ENCODE results near the gene ZDHHC11.
"Not testable (repeated sequence)": the region's sequence is repeated elsewhere in the genome, so short reads cannot be mapped to it uniquely, and the experiment has no call there.

The ZDHHC11 gene

DNA sequence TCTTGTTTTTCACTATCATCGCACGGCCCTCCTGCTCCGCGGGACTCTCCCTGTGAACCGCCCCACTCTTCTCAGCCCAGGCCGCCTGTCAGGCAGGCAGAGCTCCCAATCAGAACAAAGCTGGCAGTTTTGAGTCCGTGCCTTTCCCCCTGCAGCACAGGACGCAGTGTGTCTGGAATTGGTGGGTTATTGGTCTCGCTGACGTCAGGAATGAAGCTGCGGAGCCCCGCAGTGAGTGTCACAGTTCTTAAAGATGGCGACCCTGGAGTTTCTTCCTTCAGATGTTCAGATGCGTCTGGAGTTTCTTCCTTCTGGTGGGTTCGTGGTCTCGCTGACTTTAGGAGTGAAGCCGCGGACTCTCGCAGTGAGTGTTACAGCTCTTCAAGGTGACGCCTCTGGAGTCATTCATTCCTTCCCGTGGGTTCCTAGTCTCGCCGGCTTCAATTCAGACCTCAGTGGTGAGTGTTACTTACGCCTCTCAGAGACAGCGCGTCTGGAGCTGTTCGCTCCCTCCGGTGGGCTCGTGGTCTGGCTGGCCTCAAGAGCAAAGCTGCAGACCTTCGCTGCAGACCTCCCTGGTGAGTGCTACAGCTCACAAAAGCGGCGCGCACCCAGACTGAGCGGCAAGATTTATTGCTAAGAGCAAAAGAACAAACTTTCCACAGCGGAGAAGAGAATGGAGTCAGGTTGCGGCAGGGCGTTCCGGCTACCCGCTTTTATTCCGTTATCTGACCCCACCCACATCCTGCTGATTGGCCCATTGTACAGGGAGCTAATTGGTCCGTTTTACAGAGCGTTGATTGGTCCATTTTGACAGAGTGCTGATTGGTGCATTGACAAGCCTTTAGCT is 73.7 kb downstream of the ZDHHC11 start:
- DNase-seq (ENCODE audit: low read depth, low spot score): peak; percentile 87

DNA sequence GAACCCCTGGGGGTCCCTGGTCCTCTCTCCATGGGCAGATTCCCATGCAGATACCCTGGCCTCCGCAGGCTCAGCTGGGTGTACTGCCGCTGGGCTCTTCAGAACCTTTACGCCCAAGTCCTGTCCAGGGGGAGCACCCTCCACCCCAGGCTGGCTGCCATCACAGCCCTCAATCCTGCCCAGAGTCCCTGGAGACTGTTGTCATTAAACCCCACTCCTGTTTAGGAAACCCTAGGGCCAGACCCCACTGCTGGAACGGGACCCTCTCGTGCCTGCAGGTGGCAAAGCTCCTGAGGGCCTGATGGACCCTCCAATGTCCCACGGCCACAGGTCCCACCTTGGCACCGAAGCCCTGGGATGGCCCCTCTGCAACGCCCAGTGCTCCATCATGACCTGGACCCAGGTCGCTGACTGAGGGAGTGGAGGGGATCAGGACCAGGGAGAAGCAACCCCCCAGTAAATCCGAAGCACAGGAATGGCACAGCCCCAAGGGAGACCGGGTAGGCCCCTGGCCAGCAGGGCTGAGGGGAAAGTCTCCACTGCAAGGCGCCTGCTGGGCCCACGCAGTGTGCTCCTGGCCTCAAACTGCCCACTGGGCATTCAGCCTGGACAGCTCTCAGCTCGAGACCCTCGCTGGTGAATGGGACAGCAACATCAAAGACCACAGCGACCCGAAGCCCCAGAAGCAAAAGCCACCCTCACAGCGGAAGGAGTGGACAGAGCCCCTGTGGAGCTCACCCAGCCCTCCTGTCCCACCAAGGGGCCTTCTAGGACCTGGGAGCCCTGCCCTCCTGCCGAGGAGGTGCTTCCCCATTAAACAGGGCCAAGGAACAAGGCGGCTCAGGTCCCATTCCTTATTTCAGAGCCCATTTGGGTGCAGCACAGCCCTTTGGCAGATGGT is 74.6 kb downstream of the ZDHHC11 start:
- peak; percentile 2 for DNase-seq (ENCODE audit: low read depth, low spot score)

DNA sequence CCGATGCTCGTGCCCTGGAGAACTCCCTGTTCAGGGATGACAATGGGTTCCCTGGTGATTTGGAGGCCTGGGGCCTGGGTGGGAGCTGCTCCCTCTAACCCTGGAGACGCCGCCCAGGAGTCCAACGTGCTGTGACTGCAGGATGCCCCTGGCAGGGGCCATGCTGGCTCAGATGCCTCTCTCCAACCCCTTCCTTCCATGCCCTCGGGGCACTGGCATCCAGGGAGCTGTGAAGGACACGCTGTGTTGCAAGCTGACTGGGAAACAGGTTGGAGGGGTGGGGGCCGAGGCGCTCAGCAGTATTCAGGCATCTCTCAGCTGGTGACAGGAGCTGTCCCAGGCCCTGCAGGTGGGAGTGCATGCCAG is 75.2 kb downstream of the ZDHHC11 start:
- DNase-seq (ENCODE audit: low read depth, low spot score): peak; percentile 10

DNA sequence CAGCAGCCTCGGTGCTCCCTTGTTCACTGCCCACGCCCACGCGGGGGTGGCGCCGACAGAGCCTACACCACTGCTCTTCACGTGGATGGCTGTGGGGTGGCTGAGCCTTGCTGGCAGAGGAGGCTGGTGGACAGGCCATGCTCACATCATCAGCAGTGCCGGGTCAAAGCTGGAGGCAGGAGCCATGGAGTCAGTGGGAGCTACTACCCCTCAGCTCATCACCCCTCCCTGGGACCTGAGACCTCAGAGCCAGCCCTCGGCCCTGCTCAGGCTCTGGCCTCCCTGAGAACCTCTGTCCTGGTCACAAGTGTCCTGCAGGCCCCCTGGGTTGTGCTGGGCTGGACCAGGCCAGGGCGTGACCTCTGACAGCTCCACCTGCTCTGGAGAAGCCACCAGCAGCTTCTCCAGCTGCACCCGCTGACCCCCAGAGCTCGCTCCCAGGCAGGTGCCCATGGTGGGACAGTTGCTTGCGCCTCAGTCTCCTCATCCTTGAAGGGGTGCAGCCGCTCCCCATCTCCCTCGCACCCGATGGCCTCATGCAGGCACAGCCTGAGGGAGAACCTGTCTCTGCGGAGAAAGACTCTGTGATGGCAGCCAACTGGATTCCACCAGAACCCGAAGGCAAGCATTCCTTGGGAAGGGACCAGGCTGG is 75.8 kb downstream of the ZDHHC11 start:
- DNase-seq (ENCODE audit: low read depth, low spot score): peak; percentile 1

DNA sequence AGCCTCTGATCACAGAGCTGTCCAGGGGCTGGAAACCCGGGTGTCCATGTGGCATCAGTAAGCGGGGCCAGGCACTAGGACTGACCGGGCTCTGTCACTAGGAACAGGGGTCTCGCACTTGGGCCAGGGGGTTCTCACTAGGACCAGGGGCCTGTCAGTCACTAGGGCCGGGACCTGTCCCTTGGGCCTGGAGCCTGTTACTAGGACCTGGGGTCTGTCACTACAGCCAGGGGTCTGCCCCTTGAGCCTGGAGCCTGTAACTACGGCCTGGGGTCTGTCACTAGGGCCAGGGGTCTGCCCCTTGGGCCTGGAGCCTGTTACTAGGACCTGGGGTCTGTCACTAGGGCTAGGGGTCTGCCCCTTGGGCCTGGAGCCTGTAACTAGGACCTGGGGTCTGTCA is 76.5 kb downstream of the ZDHHC11 start:
- DNase-seq (ENCODE audit: low read depth, low spot score): peak; percentile 7

DNA sequence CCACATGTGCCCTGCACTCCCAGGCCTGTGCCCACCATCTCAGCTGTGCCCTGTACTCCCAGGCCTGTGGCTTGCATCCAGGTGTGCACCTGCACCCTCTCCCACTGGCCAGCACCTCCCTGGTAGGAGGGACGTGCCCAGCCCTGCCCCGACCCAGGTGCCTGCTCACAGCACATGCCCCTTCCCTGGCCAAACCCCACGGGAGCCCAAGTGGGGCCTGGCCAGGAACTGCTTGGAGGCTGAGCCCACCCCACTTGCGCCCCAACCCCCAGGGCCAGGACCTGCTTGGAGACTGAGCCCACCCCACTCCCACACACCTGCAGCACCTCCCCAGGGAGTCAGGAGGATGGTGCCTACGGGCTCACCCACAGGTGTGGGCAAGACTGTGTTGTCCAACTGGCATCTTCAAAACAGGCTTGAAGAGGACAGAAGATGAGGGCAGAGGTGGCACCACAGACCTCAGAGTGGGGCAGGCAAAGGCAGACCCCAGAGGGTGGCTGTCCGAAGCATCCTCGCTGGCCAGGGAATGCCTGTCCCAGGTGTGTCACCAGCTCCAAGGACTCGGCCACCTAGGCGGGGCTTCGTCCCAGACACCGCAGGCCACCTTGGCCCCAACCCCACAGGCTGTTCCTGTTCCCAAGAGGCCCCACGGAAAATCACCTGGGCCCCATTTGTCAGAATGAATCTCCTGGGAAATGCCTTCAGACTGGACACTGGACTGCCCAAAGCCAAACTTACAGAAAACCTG is 77.1 kb downstream of the ZDHHC11 start:
- peak; percentile 1 for DNase-seq (ENCODE audit: low read depth, low spot score)

DNA sequence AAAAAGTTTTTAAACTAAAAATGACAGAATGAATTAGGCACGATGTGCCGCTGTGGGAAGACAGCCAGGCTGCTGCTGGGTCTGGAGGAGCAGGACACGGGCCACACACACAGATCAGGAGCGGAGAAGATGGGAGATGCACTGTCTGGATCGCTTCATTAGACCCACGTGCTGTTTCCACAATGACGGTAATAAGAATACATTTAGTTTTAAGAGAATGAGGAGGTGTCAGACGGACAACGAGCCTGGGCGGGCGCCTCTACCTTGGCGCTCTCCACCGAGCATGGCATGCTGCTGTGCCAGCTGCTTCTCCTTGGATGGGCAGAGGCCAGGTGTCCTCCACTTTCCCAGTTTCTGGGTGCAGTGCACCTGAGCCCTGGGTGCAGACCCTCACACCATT is 77.9 kb downstream of the ZDHHC11 start:
- DNase-seq (ENCODE audit: low read depth, low spot score): not testable (repeated sequence)

DNA sequence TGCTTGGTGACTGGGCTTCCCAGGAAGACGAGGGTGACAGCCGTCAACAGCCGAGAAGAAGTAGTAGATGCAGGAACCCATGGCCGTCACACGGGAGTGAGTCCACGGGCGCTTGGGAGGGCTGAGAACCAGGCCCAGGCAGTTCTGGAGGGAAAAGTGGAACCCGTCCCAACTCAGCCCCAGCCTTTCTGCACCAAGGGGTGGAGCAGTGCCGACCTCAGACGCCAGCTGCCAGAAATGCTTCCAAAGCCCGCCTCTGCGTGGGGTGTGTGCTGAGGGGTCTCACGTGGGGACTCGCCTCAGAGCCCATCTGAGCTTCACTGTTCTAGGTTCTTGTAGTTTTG is 78.3 kb downstream of the ZDHHC11 start:
- DNase-seq (ENCODE audit: low read depth, low spot score): not testable (repeated sequence)

DNA sequence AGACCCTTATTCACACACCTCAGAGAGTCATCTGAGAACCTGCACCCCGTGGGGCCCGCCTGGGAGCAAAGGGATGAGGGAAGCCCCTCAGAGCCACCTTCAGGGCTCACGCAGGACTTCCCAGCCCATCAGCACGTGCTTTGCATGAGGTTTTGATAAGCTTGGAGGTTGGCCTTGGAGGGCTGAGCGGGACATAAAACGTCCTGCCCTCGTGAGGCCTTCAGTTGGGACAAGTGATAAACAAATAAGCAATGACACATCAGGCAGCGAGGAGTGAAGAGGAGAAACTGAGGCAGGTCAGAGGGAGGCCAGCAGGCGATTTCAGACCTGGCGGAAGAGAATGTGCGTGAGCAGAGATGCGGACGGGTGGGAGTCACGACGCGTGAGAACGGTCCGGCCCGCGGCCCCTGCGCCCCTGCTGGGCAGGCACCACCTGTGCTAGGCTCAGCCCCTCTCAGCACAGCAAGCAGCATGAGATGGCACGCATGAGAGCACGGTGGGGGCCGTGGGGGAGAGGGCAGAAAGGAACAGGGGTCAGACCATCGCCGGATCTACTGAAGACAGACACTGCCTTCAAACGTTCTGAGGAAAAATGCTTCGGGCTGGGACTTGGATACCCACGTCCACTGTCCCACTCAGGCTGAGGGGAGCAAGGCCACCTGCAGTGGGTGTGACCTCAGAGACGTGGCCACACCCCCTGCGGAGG is 78.8 kb downstream of the ZDHHC11 start:
- DNase-seq (ENCODE audit: low read depth, low spot score): not testable (repeated sequence)

DNA sequence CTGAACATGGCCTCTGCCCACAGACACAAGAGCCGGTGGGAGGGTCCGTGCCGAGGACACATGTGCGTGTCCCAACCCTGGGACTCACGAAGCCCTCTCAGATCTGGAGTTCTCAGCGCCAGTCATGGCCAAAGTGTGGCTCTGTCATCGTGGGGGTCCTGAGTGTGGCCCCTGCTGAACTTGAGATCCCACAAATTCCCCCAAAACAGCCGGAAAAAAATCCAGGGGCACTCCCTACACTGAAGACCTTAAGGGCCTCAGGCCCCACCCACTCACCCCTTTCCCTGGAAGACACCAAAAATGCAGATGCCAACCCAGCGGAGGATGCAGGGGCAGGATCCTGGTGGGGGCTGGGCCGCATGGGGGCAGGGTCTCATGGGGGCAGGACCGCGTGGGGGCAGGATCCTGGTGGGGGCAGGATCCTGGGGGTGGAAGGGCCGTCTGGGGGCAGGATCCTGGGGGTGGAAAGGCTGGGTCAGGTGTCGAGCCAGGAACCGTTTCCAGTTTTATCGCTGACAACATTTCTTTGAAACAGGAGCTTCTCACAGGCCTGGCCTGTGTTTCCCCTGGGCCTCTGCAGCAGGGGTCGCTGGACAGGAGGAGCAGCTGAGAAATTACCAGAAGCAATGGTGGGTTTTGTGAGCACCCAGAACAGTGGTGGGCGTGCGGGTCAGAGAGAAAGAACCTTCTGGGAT is 79.6 kb downstream of the ZDHHC11 start:
- DNase-seq (ENCODE audit: low read depth, low spot score): not testable (repeated sequence)

DNA sequence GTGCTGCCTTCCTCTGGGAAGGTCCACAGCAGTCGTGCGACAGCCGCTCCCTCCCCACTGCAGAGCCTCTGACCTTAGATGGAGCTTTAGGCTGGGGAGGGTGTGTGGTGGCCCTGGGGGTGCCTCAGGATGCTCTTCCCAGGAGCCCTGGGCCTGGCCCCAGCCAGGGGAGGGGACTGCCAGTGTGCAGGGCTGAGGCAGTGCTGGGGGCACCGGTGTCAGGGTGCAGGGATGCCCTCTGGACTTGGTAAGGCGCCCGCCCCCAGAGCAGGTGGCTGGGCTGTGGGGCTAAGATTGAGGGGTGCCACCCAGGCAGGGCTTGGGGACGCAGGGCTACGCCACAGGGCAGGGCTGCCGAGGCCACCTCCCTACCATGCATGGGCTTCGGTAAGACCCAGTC is 80.2 kb downstream of the ZDHHC11 start:
- DNase-seq (ENCODE audit: low read depth, low spot score): peak; percentile 1

DNA sequence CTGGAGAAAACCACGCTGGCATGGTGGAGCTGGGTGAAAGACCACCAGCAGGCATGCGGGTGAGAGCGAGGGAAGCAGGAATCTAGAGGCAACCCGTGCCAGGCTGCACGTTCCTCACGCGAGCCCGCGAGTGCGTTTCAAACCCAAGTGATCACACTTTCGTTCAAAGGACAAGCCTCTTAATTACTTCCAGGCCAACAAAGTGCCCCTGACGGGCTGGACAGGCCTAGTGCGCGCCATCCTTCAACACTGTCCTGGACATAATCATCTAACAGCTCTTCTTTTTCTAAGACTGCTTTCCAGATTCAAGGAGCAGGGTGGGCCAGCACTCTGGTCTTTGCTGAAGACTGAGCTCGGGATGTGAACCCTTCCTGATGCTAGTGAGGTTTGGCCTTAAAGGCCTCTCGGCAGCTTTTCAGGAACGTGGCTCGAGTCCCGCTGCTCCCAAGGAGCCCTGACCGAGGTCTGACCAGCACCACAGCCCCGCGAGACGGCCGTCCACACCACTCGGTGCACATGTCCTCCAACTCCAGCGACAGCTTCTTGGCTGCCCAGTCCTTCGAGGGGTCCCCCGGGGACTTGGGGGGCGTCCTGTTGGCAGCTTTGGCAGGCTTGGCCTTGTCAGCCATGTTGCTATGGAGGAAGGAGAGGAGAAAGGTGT is 81.2 kb downstream of the ZDHHC11 start:
- DNase-seq (ENCODE audit: low read depth, low spot score): peak; percentile 1

DNA sequence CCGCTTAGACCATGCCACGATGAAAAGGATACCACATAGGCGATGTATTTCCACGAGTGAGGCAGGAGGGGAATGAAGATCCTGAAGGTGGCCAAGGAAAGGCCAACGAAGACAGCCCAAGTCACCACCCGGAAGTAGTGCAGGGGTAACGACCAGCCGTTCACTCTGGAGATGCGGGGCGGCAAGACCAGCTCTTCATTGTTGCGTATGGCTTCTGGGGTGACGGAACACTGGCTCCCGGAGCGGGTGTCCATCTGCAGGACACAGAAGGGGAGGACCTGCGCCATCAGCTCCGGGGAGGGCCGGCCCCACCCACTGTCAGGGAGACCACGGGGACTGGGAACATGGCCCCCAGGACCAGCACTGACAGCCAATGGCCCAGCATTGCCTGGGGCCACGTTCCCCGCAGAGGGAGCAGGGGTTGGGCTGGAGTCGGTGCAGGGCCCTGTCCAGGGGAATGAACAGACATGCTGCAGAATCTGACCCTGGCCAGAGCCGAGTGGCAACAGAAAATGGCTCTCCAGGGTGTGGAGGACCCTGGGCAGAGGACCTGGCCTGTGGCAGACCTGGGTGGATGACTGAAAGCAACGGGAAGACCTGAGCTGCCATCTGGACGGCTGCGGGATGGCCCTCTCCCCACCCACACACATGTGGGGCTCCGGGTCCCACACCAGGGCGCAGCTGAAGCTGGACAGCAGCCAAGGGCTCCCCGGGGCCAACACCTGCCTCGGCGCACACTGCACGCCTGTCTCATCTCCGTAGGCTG is 83.9 kb downstream of the ZDHHC11 start:
- peak; percentile 17 for DNase-seq (ENCODE audit: low read depth, low spot score)

DNA sequence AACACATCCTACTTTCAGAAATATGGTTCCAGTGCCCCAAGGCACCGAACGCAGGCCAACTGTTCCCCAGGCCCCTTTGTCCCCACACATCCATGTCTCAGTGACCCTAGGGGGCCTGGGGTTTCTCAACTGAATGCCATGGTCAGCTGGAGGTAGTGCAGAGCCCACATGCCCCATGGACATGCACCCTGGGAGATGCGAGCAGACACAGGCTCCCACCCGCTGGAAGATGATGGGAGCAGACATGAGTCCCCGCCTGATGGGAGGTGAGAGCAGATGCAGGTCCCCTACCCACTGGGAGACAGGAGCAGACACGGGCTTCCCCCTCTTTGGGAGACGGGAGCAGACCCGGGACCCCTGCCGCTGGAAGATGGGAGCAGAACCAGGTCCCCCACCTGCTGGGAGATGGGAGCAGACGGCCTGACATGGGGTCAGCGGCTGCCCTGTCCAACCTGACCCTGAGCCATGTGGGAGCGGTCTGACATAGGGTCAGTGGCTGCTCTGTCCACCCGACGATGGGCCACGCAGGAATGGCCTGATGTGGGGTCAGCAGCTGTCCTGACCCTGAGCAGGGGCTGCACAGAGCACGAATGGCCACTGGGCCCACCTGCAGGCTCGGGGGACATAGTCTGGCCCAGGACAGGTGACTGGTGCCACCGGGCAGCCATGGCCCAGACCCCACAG is 84.7 kb downstream of the ZDHHC11 start:
- DNase-seq (ENCODE audit: low read depth, low spot score): no peak

DNA sequence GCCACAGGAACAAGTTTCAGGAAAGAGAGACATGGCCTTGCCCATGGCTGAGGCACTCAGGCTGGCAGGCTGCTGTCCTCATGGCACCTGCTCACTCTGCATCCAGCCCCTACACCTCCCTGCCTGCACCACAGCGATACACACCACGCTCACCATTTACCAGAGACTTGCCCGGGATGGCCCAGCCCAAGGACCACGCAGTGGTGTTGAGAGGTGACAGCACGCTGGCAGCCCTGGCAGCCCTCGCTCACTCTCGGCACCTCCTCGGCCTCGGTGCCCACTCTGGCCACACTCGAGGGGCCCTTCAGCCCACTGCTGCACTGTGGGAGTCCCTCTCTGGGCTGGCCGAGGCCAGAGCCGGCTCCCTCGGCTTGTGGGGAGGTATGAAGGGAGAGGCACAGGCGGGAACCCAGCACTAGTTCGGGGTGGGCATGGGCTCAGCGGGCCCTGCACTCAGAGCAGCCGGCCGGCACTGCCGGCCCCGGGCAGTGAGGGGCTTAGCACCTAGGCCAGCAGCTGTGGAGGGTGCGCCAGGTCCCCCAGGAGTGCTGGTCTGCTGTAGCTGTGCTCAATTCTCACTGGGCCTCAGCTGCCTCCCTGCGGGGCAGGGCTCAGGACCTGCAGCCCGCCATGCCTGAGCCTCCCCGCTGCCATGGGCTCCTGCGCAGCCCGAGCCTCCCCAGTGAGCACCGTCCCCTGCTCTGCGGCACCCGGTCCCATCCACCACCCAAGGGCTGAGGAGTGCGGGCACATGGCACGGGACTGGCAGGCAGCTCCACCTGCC is 86.6 kb downstream of the ZDHHC11 start:
- no peak for DNase-seq (ENCODE audit: low read depth, low spot score)

DNA sequence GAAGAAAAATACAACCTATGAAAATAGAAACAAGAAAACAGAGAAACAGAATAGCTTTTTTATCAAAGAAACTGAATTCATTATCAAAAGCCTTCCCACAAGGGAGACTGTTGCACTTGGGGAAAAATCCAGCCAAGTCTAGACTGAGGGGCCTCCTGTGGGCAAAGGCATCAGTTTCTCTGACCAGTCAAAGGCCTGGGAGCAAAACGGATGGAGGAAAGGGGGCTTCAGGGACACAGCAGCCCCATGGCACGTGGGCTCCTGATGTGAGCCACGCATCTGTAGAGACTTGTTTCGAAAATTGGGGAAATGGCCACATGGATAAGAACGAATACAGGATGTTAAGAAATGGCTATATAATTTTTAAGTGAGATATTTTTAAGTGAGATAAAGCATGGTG is 87.4 kb downstream of the ZDHHC11 start:
- DNase-seq (ENCODE audit: low read depth, low spot score): no peak

DNA sequence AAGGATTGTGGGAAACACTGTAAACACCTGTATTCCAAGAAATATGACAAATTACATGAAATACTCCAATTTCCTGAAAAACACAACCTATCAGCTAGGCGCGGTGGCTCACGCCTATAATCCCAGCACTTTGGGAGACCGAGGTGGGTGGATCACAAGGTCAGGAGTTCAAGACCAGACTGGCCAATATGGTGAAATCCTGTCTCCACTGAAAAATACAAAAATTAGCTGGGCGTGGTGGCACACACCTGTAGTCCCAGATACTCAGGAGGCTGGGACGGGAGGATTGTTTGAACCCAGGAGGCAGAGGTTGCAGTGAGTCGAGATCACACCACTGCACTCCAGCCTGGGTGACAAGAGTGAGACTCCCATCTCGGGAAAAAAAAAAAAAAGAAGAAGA is 87.8 kb downstream of the ZDHHC11 start:
- not testable (repeated sequence) for DNase-seq (ENCODE audit: low read depth, low spot score)
